GM12873 (cell line): ENCODE measurements around the gene SAMHD1.

Experiments
- CTCF ChIP-seq: IDR thresholded peaks from 2 replicates; pipeline ENCODE4 v1.5.1; 2012; ENCODE audit warnings: low read depth, mild to moderate bottlenecking, moderate library complexity, low read length, control low read depth; ENCODE audit not compliant: insufficient read depth; ENCODE audit errors: missing control alignments

SAMHD1 gene

GRCh38 chr20:36876473-36876833 is 75.1 kb downstream of the SAMHD1 start:
- no peak for TF ChIP-seq CTCF

- no peak for TF ChIP-seq CTCF
These were observed 75.6 kb downstream of the SAMHD1 start, which contains the start of gene TLDC2 for GRCh38 chr20:36875702-36876472. Gene TLDC2, plus strand, starts transcription at chr20:36876138. Its CDS starts 37 bp downstream, at chr20:36876175.

GRCh38 chr20:36873498-36874189 is 77.9 kb downstream of the SAMHD1 start:
- no peak for TF ChIP-seq CTCF

- no peak for TF ChIP-seq CTCF
These were observed 78.7 kb downstream of the SAMHD1 start for GRCh38 chr20:36872852-36873251.

GRCh38 chr20:36871640-36872570 is 79.6 kb downstream of the SAMHD1 start:
- TF ChIP-seq CTCF = no peak

GRCh38 chr20:36866681-36867495 is 84.6 kb downstream of the SAMHD1 start:
- TF ChIP-seq CTCF = no peak
